ENCODE data around the gene RRAGC. TPM values are rescaled to one million over a fixed set of nuclear protein-coding genes. Genes with fewer than 3 reads are reported as not detected.
"Not testable (repeated sequence)": the region's sequence is repeated elsewhere in the genome, so short reads cannot be mapped to it uniquely, and the experiment has no call there.

Gene RRAGC
- total and polyA plus RNA-seq, 2 of the 13 experiments (the other 11 are each of a cell fraction or from before 2014, with no cell fraction given), result 7.6 to 8.0 TPM

- peaks cover 0 to 63% of the 10 kb centered on the region in 2 experiments for H3K27me3 ChIP-seq (ENCODE audit: control insufficient read depth in 1 of 2, insufficient read depth in 2 of 2, low read length in 2 of 2)
- H3K79me2 ChIP-seq (ENCODE audit: insufficient read depth, low read length), result no peaks in the 10 kb centered on the region
- H3K9ac ChIP-seq (ENCODE audit: insufficient read depth, low read depth, low read length), result no peak overlapping the region
- H3K27ac ChIP-seq (ENCODE audit: extremely low read length, insufficient read depth, low read length), result no peak overlapping the region
- intact Hi-C loops (cut with micrococcal nuclease; ENCODE audit: unreplicated experiment), result loop anchor here (10.0 kb wide), 1 partner anchor 568 kb away; no protein-coding TSS in a partner anchor
- BruUV-seq (replicated peaks), result no TSS peak
- ChIA-PET POLR2A (no interaction called here), CTCF (ENCODE audit: low intra/inter-chr PET ratio, low total read pairs) (no interaction called here)
- TF ChIP-seq ZXDC (CRISPR knock-in tag; IDR thresholded peaks at IDR 0.05), result no peak
- TF ChIP-seq ZFP36L1 (CRISPR knock-in tag; IDR thresholded peaks at IDR 0.05), result no peak
- no peak for TF ChIP-seq KAT2B (IDR thresholded peaks at IDR 0.05; ENCODE audit: borderline replicate concordance, low read depth, low read length)
- no peak for TF ChIP-seq MEIS1 (CRISPR knock-in tag; IDR thresholded peaks at IDR 0.05; ENCODE audit: borderline replicate concordance)
- no peak for TF ChIP-seq ZNF121 (CRISPR knock-in tag; IDR thresholded peaks at IDR 0.05)
- TF ChIP-seq SAP130 (CRISPR knock-in tag; IDR thresholded peaks at IDR 0.05; ENCODE audit: low read depth), result no peak
- no peak for TF ChIP-seq ZNF484 (CRISPR knock-in tag; IDR thresholded peaks at IDR 0.05; ENCODE audit: borderline replicate concordance, low read depth)
- TF ChIP-seq ZNF564 (CRISPR knock-in tag; IDR thresholded peaks at IDR 0.05), result no peak
- TF ChIP-seq PRMT3 (CRISPR knock-in tag; IDR thresholded peaks at IDR 0.05; ENCODE audit: borderline replicate concordance, low read depth), result no peak
- no peak for TF ChIP-seq KMT2B (CRISPR knock-in tag; IDR thresholded peaks at IDR 0.05)
- DNase-seq (ENCODE audit: low spot score), result no peak
- H2AFZ ChIP-seq (ENCODE audit: low read length), result no peak overlapping the region
- H3K9me3 ChIP-seq (ENCODE audit: low read length), result no peaks in the 10 kb centered on the region
- 10% methylated on average over 5 of the region's 5 CpGs for WGBS (ENCODE audit: low lambda C conversion rate)
- H3K4me1 ChIP-seq (ENCODE audit: insufficient read depth, low read length), result no peaks in the 10 kb centered on the region
- H3K4me3 ChIP-seq (replicated peaks in 1 of 3; ENCODE audit: insufficient read depth in 1 of 3, low read depth in 2 of 3, low read length in 3 of 3), result no peak overlapping the region
- H4K20me1 ChIP-seq (ENCODE audit: insufficient read depth, low read length), result no peaks in the 10 kb centered on the region
- in situ Hi-C loops (cut with HindIII; ENCODE audit: extremely low pct_ligation_motif_present, low pct_unique_long_range_greater_than_20kb), result no loop called here
- H3K36me3 ChIP-seq (replicated peaks in 1 of 2; ENCODE audit: control insufficient read depth in 1 of 2, insufficient read depth in 2 of 2, low read length in 2 of 2), result no peaks in the 10 kb centered on the region
- FAIRE-seq, result no peak
- no peak overlapping the region for H3K4me2 ChIP-seq (ENCODE audit: low read depth, low read length)
- no peak for ATAC-seq
Observed at GRCh38 chr1:38812981-38813380, 46.6 kb downstream of the RRAGC start.

- FAIRE-seq; BruUV-seq (replicated peaks); H3K9ac ChIP-seq (ENCODE audit: insufficient read depth, low read depth, low read length); in situ Hi-C loops (cut with HindIII; ENCODE audit: extremely low pct_ligation_motif_present, low pct_unique_long_range_greater_than_20kb); H3K27ac ChIP-seq (ENCODE audit: extremely low read length, insufficient read depth, low read length); H3K4me3 ChIP-seq (replicated peaks in 1 of 3; ENCODE audit: insufficient read depth in 1 of 3, low read depth in 2 of 3, low read length in 3 of 3); POLR2A ChIA-PET; H3K79me2 ChIP-seq (ENCODE audit: insufficient read depth, low read length); DNase-seq (ENCODE audit: low spot score); H2AFZ ChIP-seq (ENCODE audit: low read length); CTCF ChIA-PET (ENCODE audit: low intra/inter-chr PET ratio, low total read pairs); H4K20me1 ChIP-seq (ENCODE audit: insufficient read depth, low read length); H3K4me2 ChIP-seq (ENCODE audit: low read depth, low read length); H3K4me1 ChIP-seq (ENCODE audit: insufficient read depth, low read length); H3K36me3 ChIP-seq (replicated peaks in 1 of 2; ENCODE audit: control insufficient read depth in 1 of 2, insufficient read depth in 2 of 2, low read length in 2 of 2); ATAC-seq; H3K9me3 ChIP-seq (ENCODE audit: low read length): not testable (repeated sequence)
- H3K27me3 ChIP-seq (ENCODE audit: control insufficient read depth in 1 of 2, insufficient read depth in 2 of 2, low read length in 2 of 2), result peaks cover 0 to 55% of the 10 kb centered on the region in 2 experiments
- intact Hi-C loops (cut with micrococcal nuclease; ENCODE audit: unreplicated experiment), result loop anchor here (10.0 kb wide), 1 partner anchor 567 kb away; no protein-coding TSS in a partner anchor
- WGBS (ENCODE audit: low lambda C conversion rate), result 16% methylated on average over 4 of the region's 4 CpGs
Observed at GRCh38 chr1:38811466-38811865, 48.1 kb downstream of the RRAGC start.
